PC-3 (cell line): ENCODE results near the gene LUZP4.
"Not testable (repeated sequence)": the region's sequence is repeated elsewhere in the genome, so short reads cannot be mapped to it uniquely, and the experiment has no call there.

ENCODE experiments used
- EZH2 ChIP-seq: fragments of 300-600 bp; sonication (generic); IDR thresholded peaks from one replicate; pipeline ENCODE4 v1.6.1; 2017; ENCODE audit warnings: antibody characterized with exemption, mild to moderate bottlenecking, low read length; ENCODE audit not compliant: unreplicated experiment
- TF ChIP-seq, protein P1 (sequence below): fragments of 300-600 bp; sonication (generic); conservative IDR thresholded peaks from 2 replicates; pipeline ENCODE4 v1.5.1; 2017; ENCODE audit warnings: antibody characterized with exemption, low read depth, mild to moderate bottlenecking, low read length

DNA sequence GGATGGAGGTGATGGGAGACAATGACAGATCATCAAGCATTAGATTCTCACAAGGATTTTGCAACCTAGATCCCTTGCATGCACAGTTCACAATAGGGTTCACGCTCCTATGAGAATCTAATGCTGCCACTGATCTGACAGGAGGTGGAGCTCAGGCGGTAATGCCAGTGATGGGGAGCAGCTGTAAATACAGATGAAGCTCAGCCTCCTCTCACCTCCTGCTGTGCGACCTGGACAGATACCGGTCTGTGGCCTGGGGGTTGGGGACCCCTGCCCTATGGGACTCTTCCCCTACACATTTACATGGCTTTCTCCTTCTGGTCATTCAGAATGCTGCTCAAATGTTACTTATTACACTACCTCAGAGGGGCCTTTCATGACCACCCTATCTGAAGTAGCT is 39.8 kb downstream of the LUZP4 start:
- TF ChIP-seq, protein P1, sequence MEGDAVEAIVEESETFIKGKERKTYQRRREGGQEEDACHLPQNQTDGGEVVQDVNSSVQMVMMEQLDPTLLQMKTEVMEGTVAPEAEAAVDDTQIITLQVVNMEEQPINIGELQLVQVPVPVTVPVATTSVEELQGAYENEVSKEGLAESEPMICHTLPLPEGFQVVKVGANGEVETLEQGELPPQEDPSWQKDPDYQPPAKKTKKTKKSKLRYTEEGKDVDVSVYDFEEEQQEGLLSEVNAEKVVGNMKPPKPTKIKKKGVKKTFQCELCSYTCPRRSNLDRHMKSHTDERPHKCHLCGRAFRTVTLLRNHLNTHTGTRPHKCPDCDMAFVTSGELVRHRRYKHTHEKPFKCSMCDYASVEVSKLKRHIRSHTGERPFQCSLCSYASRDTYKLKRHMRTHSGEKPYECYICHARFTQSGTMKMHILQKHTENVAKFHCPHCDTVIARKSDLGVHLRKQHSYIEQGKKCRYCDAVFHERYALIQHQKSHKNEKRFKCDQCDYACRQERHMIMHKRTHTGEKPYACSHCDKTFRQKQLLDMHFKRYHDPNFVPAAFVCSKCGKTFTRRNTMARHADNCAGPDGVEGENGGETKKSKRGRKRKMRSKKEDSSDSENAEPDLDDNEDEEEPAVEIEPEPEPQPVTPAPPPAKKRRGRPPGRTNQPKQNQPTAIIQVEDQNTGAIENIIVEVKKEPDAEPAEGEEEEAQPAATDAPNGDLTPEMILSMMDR = not testable (repeated sequence)
- not testable (repeated sequence) for TF ChIP-seq EZH2
